Activated CD4-positive, CD25-positive, alpha-beta regulatory T cell treated with anti-CD3 and anti-CD28 coated beads, Interleukin-2, amount 50 U/mL, for 16 hours (primary cell): ENCODE data around the gene BCAR1.
"Not testable (repeated sequence)": the region's sequence is repeated elsewhere in the genome, so short reads cannot be mapped to it uniquely, and the experiment has no call there.

Experiments used
- DNase-seq: peaks from one replicate; pipeline ENCODE4 v3.0.0-alpha.2; 2020; ENCODE audit warnings: low read depth, low spot score

The BCAR1 gene

GRCh38 chr16:75251280-75252048 lies at the start of gene BCAR1:
Gene BCAR1, minus strand, starts transcription at chr16:75251624. Its CDS starts 142 bp downstream, at chr16:75251482.
- no peak for DNase-seq

GRCh38 chr16:75298267-75298666 lies 46.8 kb upstream of the BCAR1 start:
- DNase-seq, result no peak

- DNase-seq, result no peak
Measured at GRCh38 chr16:75296606-75297005, 45.2 kb upstream of the BCAR1 start.

GRCh38 chr16:75294773-75295459 lies 43.5 kb upstream of the BCAR1 start:
- no peak for DNase-seq

GRCh38 chr16:75293772-75294171 lies 42.3 kb upstream of the BCAR1 start:
- no peak for DNase-seq

GRCh38 chr16:75293173-75293572 lies 41.7 kb upstream of the BCAR1 start:
- no peak for DNase-seq

- DNase-seq, result no peak
Measured at GRCh38 chr16:75292691-75293090, 41.3 kb upstream of the BCAR1 start.

- DNase-seq, result no peak
Measured at GRCh38 chr16:75289189-75289588, 37.8 kb upstream of the BCAR1 start.

GRCh38 chr16:75288596-75289120 lies 37.2 kb upstream of the BCAR1 start:
- DNase-seq, result peak; percentile 14

- no peak for DNase-seq
Measured at GRCh38 chr16:75288181-75288580, 36.8 kb upstream of the BCAR1 start.

- no peak for DNase-seq
Measured at GRCh38 chr16:75287708-75288107, 36.3 kb upstream of the BCAR1 start.

- DNase-seq, result no peak
Measured at GRCh38 chr16:75286389-75286788, 35.0 kb upstream of the BCAR1 start.

- DNase-seq, result no peak
Measured at GRCh38 chr16:75282466-75283281, 31.2 kb upstream of the BCAR1 start.

GRCh38 chr16:75281826-75282225 lies 30.4 kb upstream of the BCAR1 start:
- DNase-seq, result no peak

- DNase-seq, result not testable (repeated sequence)
Measured at GRCh38 chr16:75281009-75281408, 29.6 kb upstream of the BCAR1 start.

GRCh38 chr16:75280331-75280804 lies 28.9 kb upstream of the BCAR1 start:
- DNase-seq, result no peak

- no peak for DNase-seq
Measured at GRCh38 chr16:75279305-75279704, 27.9 kb upstream of the BCAR1 start.

GRCh38 chr16:75273054-75273925 lies 21.9 kb upstream of the BCAR1 start:
- no peak for DNase-seq

- DNase-seq, result not testable (repeated sequence)
Measured at GRCh38 chr16:75272629-75273028, 21.2 kb upstream of the BCAR1 start.

- no peak for DNase-seq
Measured at GRCh38 chr16:75272097-75272551, 20.7 kb upstream of the BCAR1 start.
